GM12864 (cell line): ENCODE results near the gene CCDC60.

Experiments used
- DNase-seq: peaks from one replicate; pipeline ENCODE4 v3.0.0-alpha.2; 2011; ENCODE audit warnings: low read depth
- H3K4me3 ChIP-seq: 2 replicates; pipeline ENCODE4 v1.5.1; 2011; ENCODE audit warnings: mild to moderate bottlenecking, low read depth, low read length, control low read depth
- TF ChIP-seq, protein P1 (sequence below): IDR thresholded peaks from 2 replicates; pipeline ENCODE4 v1.5.1; 2011; ENCODE audit warnings: low read depth, mild to moderate bottlenecking, moderate library complexity, low read length, control low read depth, inconsistent platforms; ENCODE audit errors: missing control alignments

The CCDC60 gene

DNA sequence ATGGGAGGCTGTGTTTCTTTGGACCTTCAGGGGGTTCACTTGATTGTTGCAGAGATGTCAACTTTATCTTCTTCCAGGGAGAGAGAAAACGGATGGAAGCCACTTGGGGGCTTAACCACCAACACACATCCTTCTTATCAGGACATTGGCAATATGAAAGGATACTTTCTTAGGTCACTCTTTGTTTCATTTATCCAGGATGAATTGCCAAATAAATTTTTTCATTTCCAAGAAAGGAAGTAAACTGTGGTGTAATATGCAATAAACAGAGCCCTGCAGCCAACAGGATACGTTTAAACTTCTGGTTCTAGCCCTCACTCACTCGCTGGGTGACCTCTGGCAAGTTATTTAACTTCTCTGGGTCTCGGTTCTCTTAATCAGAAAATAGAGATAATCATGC is 77.8 kb downstream of the CCDC60 start:
- no peak for DNase-seq
- no peak overlapping the region for H3K4me3 ChIP-seq
- TF ChIP-seq, protein P1, sequence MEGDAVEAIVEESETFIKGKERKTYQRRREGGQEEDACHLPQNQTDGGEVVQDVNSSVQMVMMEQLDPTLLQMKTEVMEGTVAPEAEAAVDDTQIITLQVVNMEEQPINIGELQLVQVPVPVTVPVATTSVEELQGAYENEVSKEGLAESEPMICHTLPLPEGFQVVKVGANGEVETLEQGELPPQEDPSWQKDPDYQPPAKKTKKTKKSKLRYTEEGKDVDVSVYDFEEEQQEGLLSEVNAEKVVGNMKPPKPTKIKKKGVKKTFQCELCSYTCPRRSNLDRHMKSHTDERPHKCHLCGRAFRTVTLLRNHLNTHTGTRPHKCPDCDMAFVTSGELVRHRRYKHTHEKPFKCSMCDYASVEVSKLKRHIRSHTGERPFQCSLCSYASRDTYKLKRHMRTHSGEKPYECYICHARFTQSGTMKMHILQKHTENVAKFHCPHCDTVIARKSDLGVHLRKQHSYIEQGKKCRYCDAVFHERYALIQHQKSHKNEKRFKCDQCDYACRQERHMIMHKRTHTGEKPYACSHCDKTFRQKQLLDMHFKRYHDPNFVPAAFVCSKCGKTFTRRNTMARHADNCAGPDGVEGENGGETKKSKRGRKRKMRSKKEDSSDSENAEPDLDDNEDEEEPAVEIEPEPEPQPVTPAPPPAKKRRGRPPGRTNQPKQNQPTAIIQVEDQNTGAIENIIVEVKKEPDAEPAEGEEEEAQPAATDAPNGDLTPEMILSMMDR = no peak

DNA sequence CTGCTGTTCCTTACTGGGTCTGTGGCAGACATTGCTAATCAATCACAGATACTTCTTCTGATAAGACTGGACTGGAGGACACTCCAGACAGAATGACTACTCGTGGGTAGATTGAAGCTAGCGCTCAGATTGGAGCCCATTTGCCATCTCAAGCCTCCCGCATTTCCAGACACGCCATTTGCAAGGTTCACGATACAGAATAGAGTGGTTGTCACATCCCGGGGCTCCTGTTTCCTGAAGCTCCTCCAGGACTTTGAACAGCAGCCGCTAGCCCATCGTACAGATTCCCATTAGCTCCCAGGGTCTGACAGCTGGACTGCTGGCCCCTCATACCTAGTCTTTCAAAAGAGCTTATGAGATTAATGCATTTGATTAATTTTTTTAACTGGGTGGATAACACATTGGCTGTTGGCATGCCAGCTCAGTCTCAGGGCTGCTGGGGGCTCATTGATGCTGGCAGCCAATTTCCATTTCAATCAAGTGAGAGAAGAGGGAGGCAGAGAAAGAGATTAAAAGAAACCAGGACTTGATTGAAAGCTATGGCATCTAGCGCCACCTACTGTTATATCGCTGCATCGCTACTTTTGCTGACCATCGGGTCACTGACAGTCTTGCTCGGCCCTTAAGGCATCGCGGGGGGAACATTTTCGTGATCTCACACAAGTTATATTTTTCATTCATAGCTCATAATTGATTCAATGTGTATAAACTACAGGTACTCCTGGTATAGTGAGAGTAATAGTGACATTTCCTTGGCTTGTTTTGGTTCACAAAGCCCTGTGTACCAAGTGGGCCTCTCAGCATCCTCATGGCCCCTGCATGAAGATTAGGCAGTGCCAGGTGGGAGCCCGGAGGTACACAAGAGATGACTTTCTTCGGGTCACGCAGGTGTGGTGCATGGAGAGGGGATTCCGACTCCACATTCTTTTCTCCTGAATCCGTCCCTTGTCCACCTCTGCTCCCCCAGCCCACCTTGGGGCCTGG is 78.6 kb downstream of the CCDC60 start:
- no peak overlapping the region for H3K4me3 ChIP-seq
- TF ChIP-seq, protein P1 = peak; percentile 87
- peak; percentile 19 for DNase-seq

DNA sequence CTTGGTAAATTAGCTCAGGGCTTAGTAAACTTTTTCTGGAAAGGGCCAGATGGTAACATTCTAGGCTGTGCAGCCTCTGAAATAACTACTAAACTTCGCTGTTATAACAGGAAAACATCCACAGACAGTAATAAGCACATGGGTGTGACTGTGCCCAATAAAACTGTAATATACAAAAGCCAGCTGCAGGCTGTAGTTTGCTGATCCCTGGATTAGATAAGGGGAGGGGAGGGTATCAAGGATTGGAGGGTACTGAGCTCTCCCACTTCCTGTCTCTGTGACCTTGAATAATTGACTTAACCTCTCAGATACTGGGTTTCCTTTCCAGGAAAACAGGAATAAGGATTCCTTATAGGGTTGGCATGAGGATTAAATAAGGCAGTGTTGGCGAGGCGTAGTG is 81.2 kb downstream of the CCDC60 start:
- TF ChIP-seq, protein P1 = no peak
- no peak overlapping the region for H3K4me3 ChIP-seq
- no peak for DNase-seq

DNA sequence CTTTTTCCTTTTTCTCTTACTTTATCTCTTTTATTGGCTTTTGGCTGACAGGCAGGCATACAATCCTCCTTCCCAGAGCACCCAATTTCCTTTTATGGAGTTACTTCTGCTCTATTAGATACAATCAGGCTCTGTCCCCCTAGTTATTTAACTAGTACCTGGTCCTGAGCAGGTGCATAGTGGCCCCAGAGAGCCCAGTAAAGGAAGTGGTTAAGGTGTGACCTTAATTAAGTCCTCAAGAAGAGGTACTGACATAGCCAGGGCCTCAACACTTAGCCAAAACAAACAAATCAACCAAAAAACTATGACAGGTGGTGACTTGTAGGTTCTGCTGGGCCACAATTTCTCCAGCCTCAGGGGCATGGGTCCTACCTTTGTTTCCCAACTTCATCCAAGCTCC is 82.9 kb downstream of the CCDC60 start:
- TF ChIP-seq, protein P1 = no peak
- no peak overlapping the region for H3K4me3 ChIP-seq
- DNase-seq = no peak

DNA sequence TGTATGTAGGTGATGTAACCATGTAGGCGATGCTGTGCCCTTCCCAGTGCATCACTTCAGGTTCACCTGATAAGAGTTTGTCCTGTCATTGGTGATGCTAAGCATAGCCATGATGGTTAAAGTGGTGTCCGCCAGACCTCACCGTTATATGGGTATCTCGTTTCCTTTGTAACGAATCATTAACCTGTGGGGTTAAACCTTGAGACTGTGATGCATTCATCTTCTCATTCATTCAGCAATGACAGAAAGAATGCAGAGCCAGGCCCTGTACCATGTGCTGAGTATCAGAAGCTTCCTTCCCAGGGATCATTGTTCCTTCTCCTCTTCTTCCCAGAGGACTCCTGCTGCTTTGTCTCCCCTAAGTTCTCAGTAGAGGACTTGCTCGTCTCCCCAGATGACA is 84.9 kb downstream of the CCDC60 start:
- TF ChIP-seq, protein P1 = no peak
- H3K4me3 ChIP-seq = no peak overlapping the region

DNA sequence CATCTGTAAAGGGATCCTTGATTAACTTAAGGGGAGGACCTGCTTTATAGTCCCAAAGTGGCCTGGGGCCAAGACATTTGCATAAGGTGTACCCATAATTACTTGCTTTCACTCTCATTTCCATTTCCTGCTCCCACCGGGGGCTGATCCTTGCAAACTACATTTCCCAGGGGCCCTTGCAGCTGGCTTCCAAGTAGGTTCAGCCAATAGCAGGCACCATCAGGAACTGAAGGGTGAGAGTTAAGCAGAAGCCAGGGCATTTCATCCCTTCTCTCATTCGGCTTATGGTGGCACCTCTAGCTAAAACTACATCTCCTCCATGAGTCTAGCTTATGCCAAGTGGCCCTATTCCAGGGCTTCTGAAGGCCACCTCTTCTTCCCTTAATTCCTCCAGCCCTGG is 88.8 kb downstream of the CCDC60 start:
- no peak for DNase-seq
- TF ChIP-seq, protein P1 = no peak
- H3K4me3 ChIP-seq = no peak overlapping the region

More for the DNA sequence above, 84.9 kb downstream of the CCDC60 start:
- DNase-seq = no peak
